GM13976 (cell line): ENCODE data around the gene PRUNE2.

Source experiments
- DNase-seq: peaks from one replicate; pipeline ENCODE4 v3.0.0; 2012; ENCODE audit warnings: low spot score
- in situ Hi-C: fragments of 300-500 bp; cut with MboI; formaldehyde crosslinking; loops from one replicate; pipeline ENCODE4 v1.12.0; 2022; ENCODE audit warnings: low sequenced_read_pairs, mixed read lengths, inconsistent platforms; ENCODE audit not compliant: unreplicated experiment
- TF ChIP-seq, protein P1 (sequence below): IDR thresholded peaks from 2 replicates; pipeline ENCODE4 v1.5.1; 2012; ENCODE audit warnings: borderline replicate concordance, mild to moderate bottlenecking; ENCODE audit not compliant: insufficient read depth; ENCODE audit errors: extremely low read depth, missing control alignments, control extremely low read depth

Gene PRUNE2

GRCh38 chr9:76713381-76713780 lies 192.5 kb downstream of the PRUNE2 start:
- TF ChIP-seq, protein P1, sequence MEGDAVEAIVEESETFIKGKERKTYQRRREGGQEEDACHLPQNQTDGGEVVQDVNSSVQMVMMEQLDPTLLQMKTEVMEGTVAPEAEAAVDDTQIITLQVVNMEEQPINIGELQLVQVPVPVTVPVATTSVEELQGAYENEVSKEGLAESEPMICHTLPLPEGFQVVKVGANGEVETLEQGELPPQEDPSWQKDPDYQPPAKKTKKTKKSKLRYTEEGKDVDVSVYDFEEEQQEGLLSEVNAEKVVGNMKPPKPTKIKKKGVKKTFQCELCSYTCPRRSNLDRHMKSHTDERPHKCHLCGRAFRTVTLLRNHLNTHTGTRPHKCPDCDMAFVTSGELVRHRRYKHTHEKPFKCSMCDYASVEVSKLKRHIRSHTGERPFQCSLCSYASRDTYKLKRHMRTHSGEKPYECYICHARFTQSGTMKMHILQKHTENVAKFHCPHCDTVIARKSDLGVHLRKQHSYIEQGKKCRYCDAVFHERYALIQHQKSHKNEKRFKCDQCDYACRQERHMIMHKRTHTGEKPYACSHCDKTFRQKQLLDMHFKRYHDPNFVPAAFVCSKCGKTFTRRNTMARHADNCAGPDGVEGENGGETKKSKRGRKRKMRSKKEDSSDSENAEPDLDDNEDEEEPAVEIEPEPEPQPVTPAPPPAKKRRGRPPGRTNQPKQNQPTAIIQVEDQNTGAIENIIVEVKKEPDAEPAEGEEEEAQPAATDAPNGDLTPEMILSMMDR: no peak
- no peak for DNase-seq
- in situ Hi-C loops: no loop called here

DNA sequence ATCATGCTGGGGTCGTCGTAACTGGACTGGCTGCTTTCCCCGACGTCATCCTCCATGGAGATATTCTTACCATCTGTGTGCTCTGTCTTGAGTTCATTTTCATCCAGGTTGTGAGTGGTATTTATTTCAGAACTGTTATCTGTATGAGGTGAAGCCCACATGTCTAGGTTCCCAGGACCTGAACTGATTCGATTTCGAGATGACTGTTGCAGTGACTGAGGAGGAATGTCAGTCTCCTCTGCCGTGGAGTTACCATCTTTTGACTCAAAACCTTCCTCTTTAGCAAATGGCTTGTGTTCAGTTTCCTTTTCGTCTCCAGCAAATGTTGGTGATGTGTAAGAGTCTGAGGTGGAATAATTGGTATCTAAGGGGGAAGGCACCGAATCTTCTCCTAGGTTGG lies 196.9 kb downstream of the PRUNE2 start:
- TF ChIP-seq, protein P1: no peak
- no peak for DNase-seq
- in situ Hi-C loops: loop anchor here (10.0 kb wide), 1 partner anchor 264 kb away; no protein-coding TSS in a partner anchor

DNA sequence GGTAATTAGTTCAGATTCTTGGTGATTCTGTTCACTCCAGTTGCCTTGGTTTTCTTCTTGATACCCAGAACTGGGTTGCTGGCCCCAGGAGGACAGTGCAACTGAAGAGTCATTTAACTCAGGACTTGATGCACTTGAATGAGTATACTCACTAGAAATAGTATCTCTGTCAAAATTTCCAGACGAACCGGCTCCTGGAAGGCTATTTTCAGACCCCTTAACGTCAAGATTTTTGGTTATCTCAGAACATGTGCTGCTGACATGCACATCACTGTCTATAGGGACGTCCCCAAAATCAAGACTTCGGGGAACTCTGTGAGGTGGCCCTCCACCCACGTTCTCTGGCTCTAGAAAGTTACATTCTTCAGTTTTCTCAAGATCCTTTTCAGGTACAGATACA lies 198.4 kb downstream of the PRUNE2 start:
- DNase-seq: peak; percentile 63
- TF ChIP-seq, protein P1: no peak
- in situ Hi-C loops: loop anchor here (10.0 kb wide), 1 partner anchor 263 kb away; no protein-coding TSS in a partner anchor

DNA sequence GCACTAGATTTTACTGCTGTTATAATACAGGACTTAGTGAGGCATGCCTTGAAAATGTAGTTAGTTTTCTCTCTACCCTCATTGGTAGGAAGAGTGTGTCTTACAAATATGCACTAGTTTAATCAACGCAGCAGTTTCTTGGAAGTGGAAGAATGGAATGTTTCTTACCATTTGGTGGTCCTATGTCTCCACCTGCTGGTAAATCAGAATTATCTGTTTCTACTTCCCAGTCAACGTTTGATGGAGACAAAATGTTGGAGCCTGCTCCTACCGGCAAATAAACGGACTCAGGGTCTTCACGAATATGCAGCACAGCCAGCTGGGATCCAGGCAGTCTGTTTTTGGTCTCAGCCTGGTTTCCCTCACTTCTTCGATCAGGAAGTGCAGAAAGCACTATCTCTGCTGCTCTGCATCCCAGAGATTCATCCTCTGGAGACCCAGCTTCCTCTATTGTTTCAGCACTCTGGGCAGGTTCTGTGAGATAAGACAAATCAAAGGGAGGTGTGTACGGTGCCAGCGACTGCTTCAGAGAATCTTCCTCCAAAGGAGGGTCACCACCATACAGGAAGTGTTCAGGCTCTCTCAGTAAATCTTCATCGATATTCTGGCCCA lies 201.2 kb downstream of the PRUNE2 start:
- in situ Hi-C loops: loop anchor here (10.0 kb wide), 1 partner anchor 260 kb away; no protein-coding TSS in a partner anchor
- DNase-seq: no peak
- TF ChIP-seq, protein P1: peak; percentile 42

- no peak for DNase-seq
- TF ChIP-seq, protein P1: no peak
- in situ Hi-C loops: loop anchor here (10.0 kb wide), 1 partner anchor 258 kb away; no protein-coding TSS in a partner anchor
These were observed 202.6 kb downstream of the PRUNE2 start for GRCh38 chr9:76703270-76703669.

GRCh38 chr9:76701441-76702039 lies 204.4 kb downstream of the PRUNE2 start:
- no peak for DNase-seq
- TF ChIP-seq, protein P1: no peak
- in situ Hi-C loops: loop anchor here (10.0 kb wide), 1 partner anchor 257 kb away; no protein-coding TSS in a partner anchor
